Transverse colon (tissue), 4 donors: ENCODE measurements around the gene SLC6A18. TPM values are rescaled to one million over a fixed set of nuclear protein-coding genes. Genes with fewer than 3 reads are reported as not detected.

Experiments
- DNase-seq: peaks from one replicate; pipeline ENCODE4 v3.0.0-alpha.2; 2019
- H3K27ac ChIP-seq, 4 donors: fragments of 200-600 bp; sonication (generic); 2 replicates each; pipeline ENCODE4 v1.5.1; 2016 to 2018; ENCODE audit warnings: inconsistent platforms in 4 of 4
- H3K27me3 ChIP-seq: fragments of 200-600 bp; sonication (generic); 2 replicates; pipeline ENCODE4 v1.5.1; 2017; ENCODE audit warnings: inconsistent platforms
- H3K36me3 ChIP-seq, 4 donors: fragments of 200-600 bp; sonication (generic); 2 replicates each; pipeline ENCODE4 v1.5.1; 2017 to 2019; ENCODE audit warnings: inconsistent platforms in 4 of 4
- H3K4me1 ChIP-seq, 4 donors: fragments of 200-600 bp; sonication (generic); 2 replicates each; pipeline ENCODE4 v1.5.1; 2017 to 2020; ENCODE audit warnings: inconsistent platforms in 4 of 4
- H3K4me3 ChIP-seq, 4 donors: fragments of 200-600 bp; sonication (generic); 1 replicate in 1 of 4; 2 replicates in 3 of 4; pipeline versions ENCODE4 v1.5.1 to v1.6.1; 2017 to 2019; ENCODE audit warnings: inconsistent platforms in 4 of 4
- H3K9me3 ChIP-seq, 2 donors: fragments of 200-600 bp; sonication (generic); 2 replicates each; pipeline ENCODE4 v1.5.1; 2017 to 2019; ENCODE audit warnings: inconsistent platforms in 2 of 2
- CTCF ChIP-seq, 5 experiments: fragments of 200-600 bp in 3 of 5; fragments of 450-650 bp in 2 of 5; sonication (generic) in 3 of 5; IDR thresholded peaks; 1 replicate in 2 of 5; 2 replicates in 3 of 5; pipeline ENCODE4 v1.5.1; 2016 to 2017; ENCODE audit warnings: antibody characterized with exemption in 5 of 5, inconsistent platforms in 3 of 5, mild to moderate bottlenecking in 2 of 5, moderate library complexity in 1 of 5
- EP300 ChIP-seq: sonication (generic); formaldehyde crosslinking; IDR thresholded peaks from one replicate; pipeline ENCODE4 v1.6.1; 2017; ENCODE audit warnings: antibody characterized with exemption, low read depth
- POLR2A ChIP-seq: fragments of 450-650 bp; IDR thresholded peaks from one replicate; pipeline ENCODE4 v1.6.1; 2016; ENCODE audit warnings: antibody characterized with exemption, mild to moderate bottlenecking, moderate library complexity
- POLR2AphosphoS5 ChIP-seq, 3 donors: sonication (generic); formaldehyde crosslinking; IDR thresholded peaks; one replicate each; pipeline ENCODE4 v1.6.1; 2016; ENCODE audit warnings: antibody characterized with exemption in 3 of 3
- WGBS, 2 donors: methylation state at CpG; one replicate each; pipeline ENCODE4 v1.1.5; 2018; ENCODE audit warnings: low coverage in 1 of 2; 5-methylcytosine and 5-hydroxymethylcytosine counted together
- in situ Hi-C, 4 donors: fragments of 200-750 bp; cut with MboI; loops; one replicate each; pipeline versions ENCODE4 v1.15.0 to v1.15.1; 2017; ENCODE audit warnings: low sequenced_read_pairs in 3 of 4, low pct_ligation_motif_present in 1 of 4, low pct_unique_long_range_greater_than_20kb in 1 of 4
- intact Hi-C: fragments of 100-400 bp; cut with DNase I; formaldehyde crosslinking; loops from one replicate; pipeline ENCODE4 v1.15.1; 2023; ENCODE audit warnings: low total_unique reads
- total RNA-seq, 4 donors: library from RNA; depleted of rRNA; stranded (reverse); fragments of >200 nt; gene quantifications; one replicate each; pipeline ENCODE4 v1.1.0, GENCODE V29; 2016

SLC6A18 gene
- total RNA-seq, 4 donors from 2014 or later, result not detected

- no peak overlapping the region for H3K27ac ChIP-seq
- intact Hi-C loops, result no loop called here
- peaks cover 33% of the 10 kb centered on the region for H3K27me3 ChIP-seq
- no peaks in the 10 kb centered on the region for H3K9me3 ChIP-seq
- in situ Hi-C loops, result loop anchor here in 1 of 4 donors (25.0 kb wide), 1 partner anchor 448 kb away; no protein-coding TSS in a partner anchor
- H3K36me3 ChIP-seq, result no peaks in the 10 kb centered on the region
- no peak for DNase-seq
- no peak for TF ChIP-seq POLR2A
- TF ChIP-seq POLR2AphosphoS5 (IDR thresholded peaks at IDR 0.05), result no peak
- TF ChIP-seq EP300, result no peak
- TF ChIP-seq CTCF (IDR thresholded peaks at IDR 0.05), result no peak
- H3K4me1 ChIP-seq, result peaks cover 0 to 7% (median 0%) of the 10 kb centered on the region in 4 donors
- 64 to 71% methylated on average over 6 to 10 of the region's 10 CpGs for WGBS, 2 donors
- H3K4me3 ChIP-seq, result no peak overlapping the region
Observed at GRCh38 chr5:1189269-1189668, 35.9 kb upstream of the SLC6A18 start.

- Histone ChIP-seq H3K4me3 (no peak overlapping the region), H3K27me3 (peaks cover 38% of the 10 kb centered on the region), H3K36me3 (no peaks in the 10 kb centered on the region), H3K9me3 (no peaks in the 10 kb centered on the region), H3K27ac (no peak overlapping the region), H3K4me1 (peaks cover 0 to 7% (median 0%) of the 10 kb centered on the region in 4 donors)
- WGBS, 2 donors, result 79 to 86% methylated on average over 2 to 12 of the region's 12 CpGs
- DNase-seq, result no peak
- TF ChIP-seq POLR2AphosphoS5 (IDR thresholded peaks at IDR 0.05) (no peak), EP300 (no peak), POLR2A (no peak), CTCF (IDR thresholded peaks at IDR 0.05) (no peak)
- intact Hi-C loops (no loop called here), in situ Hi-C loops (loop anchor here in 1 of 4 donors (25.0 kb wide), 1 partner anchor 447 kb away; no protein-coding TSS in a partner anchor)
Observed at GRCh38 chr5:1190278-1190677, 34.9 kb upstream of the SLC6A18 start.

GRCh38 chr5:1190837-1191239 is 34.3 kb upstream of the SLC6A18 start:
- Histone ChIP-seq H3K27me3 (peaks cover 43% of the 10 kb centered on the region), H3K9me3 (no peaks in the 10 kb centered on the region), H3K36me3 (no peaks in the 10 kb centered on the region), H3K4me1 (peaks cover 0 to 7% (median 0%) of the 10 kb centered on the region in 4 donors), H3K27ac (no peak overlapping the region), H3K4me3 (no peak overlapping the region)
- WGBS, 2 donors, result 32 to 38% methylated on average over 3 to 6 of the region's 6 CpGs
- DNase-seq, result no peak
- intact Hi-C loops (no loop called here), in situ Hi-C loops (loop anchor here in 1 of 4 donors (25.0 kb wide), 1 partner anchor 446 kb away; no protein-coding TSS in a partner anchor)
- TF ChIP-seq CTCF (IDR thresholded peaks at IDR 0.05) (no peak), POLR2A (no peak), POLR2AphosphoS5 (IDR thresholded peaks at IDR 0.05) (no peak), EP300 (no peak)

GRCh38 chr5:1192971-1193590 is 32.1 kb upstream of the SLC6A18 start:
- intact Hi-C loops, result no loop called here
- no peak overlapping the region for H3K4me3 ChIP-seq
- peaks cover 44% of the 10 kb centered on the region for H3K27me3 ChIP-seq
- no peaks in the 10 kb centered on the region for H3K36me3 ChIP-seq
- in situ Hi-C loops, result loop anchor here in 1 of 4 donors (25.0 kb wide), 1 partner anchor 444 kb away; no protein-coding TSS in a partner anchor
- no peak overlapping the region for H3K27ac ChIP-seq
- WGBS, 2 donors, result 60 to 70% methylated on average over 11 to 18 of the region's 18 CpGs
- TF ChIP-seq POLR2A, result no peak
- TF ChIP-seq CTCF (IDR thresholded peaks at IDR 0.05), result no peak
- TF ChIP-seq EP300, result no peak
- TF ChIP-seq POLR2AphosphoS5 (IDR thresholded peaks at IDR 0.05), result no peak
- DNase-seq, result no peak
- no peaks in the 10 kb centered on the region for H3K9me3 ChIP-seq
- H3K4me1 ChIP-seq, result peaks cover 0 to 1% (median 0%) of the 10 kb centered on the region in 4 donors
